Stimulated activated CD8-positive, alpha-beta memory T cell treated with anti-CD3 and anti-CD28 coated beads, Interleukin-12 subunit alpha, Interleukin-12 subunit beta, amount 100 ng/mL, for 1 hour (primary cell): ENCODE data around the gene EFEMP2.
"Not testable (repeated sequence)": the region's sequence is repeated elsewhere in the genome, so short reads cannot be mapped to it uniquely, and the experiment has no call there.

ENCODE experiments used
- DNase-seq: peaks from one replicate; pipeline ENCODE4 v3.0.0-alpha.2; 2020; ENCODE audit warnings: low read depth

Gene EFEMP2

GRCh38 chr11:65854161-65854592, 18.4 kb downstream of the EFEMP2 start:
- no peak for DNase-seq

- no peak for DNase-seq
Observed at GRCh38 chr11:65853246-65853979, 19.2 kb downstream of the EFEMP2 start.

GRCh38 chr11:65852508-65853245, 19.9 kb downstream of the EFEMP2 start:
- no peak for DNase-seq

- no peak for DNase-seq
Observed at GRCh38 chr11:65851811-65852507, 20.6 kb downstream of the EFEMP2 start.

- DNase-seq = no peak
Observed at GRCh38 chr11:65851083-65851579, 21.5 kb downstream of the EFEMP2 start.

- DNase-seq = no peak
Observed at GRCh38 chr11:65850217-65851082, 22.1 kb downstream of the EFEMP2 start.

GRCh38 chr11:65849771-65850216, 22.8 kb downstream of the EFEMP2 start:
- no peak for DNase-seq

GRCh38 chr11:65849366-65849765, 23.2 kb downstream of the EFEMP2 start:
- no peak for DNase-seq

- DNase-seq = not testable (repeated sequence)
Observed at GRCh38 chr11:65848693-65849092, 23.9 kb downstream of the EFEMP2 start.

GRCh38 chr11:65847746-65848145, 24.9 kb downstream of the EFEMP2 start:
- no peak for DNase-seq

- DNase-seq = no peak
Observed at GRCh38 chr11:65844231-65844872, 28.2 kb downstream of the EFEMP2 start.

- DNase-seq = no peak
Observed at GRCh38 chr11:65843811-65844210, 28.8 kb downstream of the EFEMP2 start.

- no peak for DNase-seq
Observed at GRCh38 chr11:65842144-65842543, 30.5 kb downstream of the EFEMP2 start.

GRCh38 chr11:65834202-65834601, 38.4 kb downstream of the EFEMP2 start:
- no peak for DNase-seq

- DNase-seq = peak; percentile 93
Observed at GRCh38 chr11:65833297-65834030, 39.1 kb downstream of the EFEMP2 start, which contains the start of gene SNX32. Gene SNX32 (plus strand): TSS chr11:65833963. CDS start chr11:65834066, 103 bp downstream.

- DNase-seq = not testable (repeated sequence)
Observed at GRCh38 chr11:65832231-65832630, 40.4 kb downstream of the EFEMP2 start.

- DNase-seq = no peak
Observed at GRCh38 chr11:65829459-65829858, 43.1 kb downstream of the EFEMP2 start.

- DNase-seq = no peak
Observed at GRCh38 chr11:65826984-65827735, 45.4 kb downstream of the EFEMP2 start.

GRCh38 chr11:65822776-65823528, 49.6 kb downstream of the EFEMP2 start:
- DNase-seq = no peak
